ENCODE measurements around the gene NAGPA. TPM values are rescaled to one million over a fixed set of nuclear protein-coding genes. Genes with fewer than 3 reads are reported as not detected.
A peak's percentile ranks its signal among the peaks of the same experiment; 100 is the strongest.
"Not testable (repeated sequence)": the region's sequence is repeated elsewhere in the genome, so short reads cannot be mapped to it uniquely, and the experiment has no call there.

NAGPA gene
- total RNA-seq, 2 donors from 2014 or later: 7.1 to 8.4 TPM

- H3K27me3 Mint-ChIP-seq (ENCODE audit: low read depth): no peaks in the 10 kb centered on the region
- no peaks in the 10 kb centered on the region for H3K36me3 Mint-ChIP-seq (ENCODE audit: insufficient read depth in 2 of 2)
- DNase-seq (no peak), ATAC-seq (replicated peaks in 1 of 2) (no peak)
- no peak overlapping the region for H3K27ac Mint-ChIP-seq
- peaks cover 0 to 1% of the 10 kb centered on the region in 2 donors for H3K9me3 Mint-ChIP-seq
- no peak overlapping the region for H3K4me3 Mint-ChIP-seq
- no peaks in the 10 kb centered on the region for H3K4me1 Mint-ChIP-seq (ENCODE audit: low read depth)
Measured at GRCh38 chr16:5054876-5055865, 21.4 kb upstream of the NAGPA start.

GRCh38 chr16:5046914-5047313 is 13.2 kb upstream of the NAGPA start:
- no peak for ATAC-seq (replicated peaks in 1 of 2)
- H3K27me3 Mint-ChIP-seq (ENCODE audit: low read depth): no peaks in the 10 kb centered on the region

GRCh38 chr16:5045499-5046115 is 11.9 kb upstream of the NAGPA start:
- ATAC-seq (replicated peaks in 1 of 2) (no peak), DNase-seq (no peak)
- Mint-ChIP-seq H3K4me1 (ENCODE audit: low read depth) (no peaks in the 10 kb centered on the region), H3K9me3 (no peaks in the 10 kb centered on the region), H3K4me3 (no peak overlapping the region), H3K27me3 (ENCODE audit: low read depth) (no peaks in the 10 kb centered on the region), H3K36me3 (ENCODE audit: insufficient read depth in 2 of 2) (peaks cover 0 to 1% of the 10 kb centered on the region in 2 donors), H3K27ac (no peak overlapping the region)

More at GRCh38 chr16:5046914-5047313, 13.2 kb upstream of the NAGPA start:
- Mint-ChIP-seq H3K4me1 (ENCODE audit: low read depth) (no peaks in the 10 kb centered on the region), H3K27ac (no peak overlapping the region), H3K36me3 (ENCODE audit: insufficient read depth in 2 of 2) (peaks cover 0 to 1% of the 10 kb centered on the region in 2 donors), H3K4me3 (no peak overlapping the region), H3K9me3 (peaks cover 0 to 1% of the 10 kb centered on the region in 2 donors)
- no peak for DNase-seq

GRCh38 chr16:5044581-5044980 is 10.8 kb upstream of the NAGPA start:
- H3K4me1 Mint-ChIP-seq (ENCODE audit: low read depth); H3K9me3 Mint-ChIP-seq; H3K27ac Mint-ChIP-seq; H3K4me3 Mint-ChIP-seq; H3K27me3 Mint-ChIP-seq (ENCODE audit: low read depth); DNase-seq; ATAC-seq (replicated peaks in 1 of 2); H3K36me3 Mint-ChIP-seq (ENCODE audit: insufficient read depth in 2 of 2): not testable (repeated sequence)

- H3K27me3 Mint-ChIP-seq (ENCODE audit: low read depth): no peaks in the 10 kb centered on the region
- H3K36me3 Mint-ChIP-seq (ENCODE audit: insufficient read depth in 2 of 2): peaks cover 0 to 1% of the 10 kb centered on the region in 2 donors
- H3K27ac Mint-ChIP-seq: no peak overlapping the region
- ATAC-seq (replicated peaks in 1 of 2) (no peak), DNase-seq (no peak)
- H3K9me3 Mint-ChIP-seq: no peaks in the 10 kb centered on the region
- no peaks in the 10 kb centered on the region for H3K4me1 Mint-ChIP-seq (ENCODE audit: low read depth)
- H3K4me3 Mint-ChIP-seq: no peak overlapping the region
Measured at GRCh38 chr16:5044011-5044540, 10.3 kb upstream of the NAGPA start.

- DNase-seq: no peak
- no peaks in the 10 kb centered on the region for H3K36me3 Mint-ChIP-seq (ENCODE audit: insufficient read depth in 2 of 2)
- no peaks in the 10 kb centered on the region for H3K9me3 Mint-ChIP-seq
- H3K4me1 Mint-ChIP-seq (ENCODE audit: low read depth): no peaks in the 10 kb centered on the region
- H3K4me3 Mint-ChIP-seq: no peak overlapping the region
- no peak overlapping the region for H3K27ac Mint-ChIP-seq
- no peaks in the 10 kb centered on the region for H3K27me3 Mint-ChIP-seq (ENCODE audit: low read depth)
- ATAC-seq (replicated peaks in 1 of 2): no peak
Measured at GRCh38 chr16:5042574-5043171, 8.9 kb upstream of the NAGPA start.

- ATAC-seq (replicated peaks in 1 of 2): no peak
- H3K27ac Mint-ChIP-seq: no peak overlapping the region
- no peak overlapping the region for H3K4me3 Mint-ChIP-seq
- H3K36me3 Mint-ChIP-seq (ENCODE audit: insufficient read depth in 2 of 2): no peaks in the 10 kb centered on the region
- DNase-seq: no peak
- H3K9me3 Mint-ChIP-seq: no peaks in the 10 kb centered on the region
- no peaks in the 10 kb centered on the region for H3K4me1 Mint-ChIP-seq (ENCODE audit: low read depth)
- H3K27me3 Mint-ChIP-seq (ENCODE audit: low read depth): no peaks in the 10 kb centered on the region
Measured at GRCh38 chr16:5041600-5042133, 7.9 kb upstream of the NAGPA start.

GRCh38 chr16:5040451-5040850 is 6.7 kb upstream of the NAGPA start:
- H3K27me3 Mint-ChIP-seq (ENCODE audit: low read depth): no peaks in the 10 kb centered on the region
- no peak for ATAC-seq (replicated peaks in 1 of 2)
- no peak overlapping the region for H3K4me3 Mint-ChIP-seq
- H3K27ac Mint-ChIP-seq: no peak overlapping the region
- H3K4me1 Mint-ChIP-seq (ENCODE audit: low read depth): no peaks in the 10 kb centered on the region
- H3K36me3 Mint-ChIP-seq (ENCODE audit: insufficient read depth in 2 of 2): no peaks in the 10 kb centered on the region
- H3K9me3 Mint-ChIP-seq: no peaks in the 10 kb centered on the region
- no peak for DNase-seq

GRCh38 chr16:5036228-5037156 is 2.8 kb upstream of the NAGPA start:
- H3K9me3 Mint-ChIP-seq: no peaks in the 10 kb centered on the region
- H3K36me3 Mint-ChIP-seq (ENCODE audit: insufficient read depth in 2 of 2): no peaks in the 10 kb centered on the region
- no peak overlapping the region for H3K4me3 Mint-ChIP-seq
- H3K27ac Mint-ChIP-seq: no peak overlapping the region
- H3K27me3 Mint-ChIP-seq (ENCODE audit: low read depth): no peaks in the 10 kb centered on the region
- DNase-seq: no peak
- ATAC-seq (replicated peaks in 1 of 2): no peak
- H3K4me1 Mint-ChIP-seq (ENCODE audit: low read depth): peaks cover 24% of the 10 kb centered on the region

GRCh38 chr16:5035909-5036227 is 2.1 kb upstream of the NAGPA start:
- H3K27me3 Mint-ChIP-seq (ENCODE audit: low read depth): no peaks in the 10 kb centered on the region
- H3K9me3 Mint-ChIP-seq: no peaks in the 10 kb centered on the region
- no peak overlapping the region for H3K27ac Mint-ChIP-seq
- no peak overlapping the region for H3K4me3 Mint-ChIP-seq
- DNase-seq: no peak
- no peak for ATAC-seq (replicated peaks in 1 of 2)
- peaks cover 24% of the 10 kb centered on the region for H3K4me1 Mint-ChIP-seq (ENCODE audit: low read depth)
- H3K36me3 Mint-ChIP-seq (ENCODE audit: insufficient read depth in 2 of 2): no peaks in the 10 kb centered on the region

GRCh38 chr16:5034167-5034523 is 410 bp upstream of the NAGPA start:
- no peak for ATAC-seq (replicated peaks in 1 of 2)
- peak overlapping the region; percentile 83 to 90 for H3K4me3 Mint-ChIP-seq
- H3K27ac Mint-ChIP-seq: peak overlapping the region; percentile 79
- DNase-seq: no peak
- no peaks in the 10 kb centered on the region for H3K27me3 Mint-ChIP-seq (ENCODE audit: low read depth)
- H3K9me3 Mint-ChIP-seq: no peaks in the 10 kb centered on the region
- no peaks in the 10 kb centered on the region for H3K36me3 Mint-ChIP-seq (ENCODE audit: insufficient read depth in 2 of 2)
- peaks cover 24% of the 10 kb centered on the region for H3K4me1 Mint-ChIP-seq (ENCODE audit: low read depth)

- Mint-ChIP-seq H3K9me3 (no peaks in the 10 kb centered on the region), H3K27ac (no peak overlapping the region), H3K4me3 (peak overlapping the region; percentile 83 to 90), H3K4me1 (ENCODE audit: low read depth) (peaks cover 24% of the 10 kb centered on the region), H3K27me3 (ENCODE audit: low read depth) (no peaks in the 10 kb centered on the region), H3K36me3 (ENCODE audit: insufficient read depth in 2 of 2) (no peaks in the 10 kb centered on the region)
- ATAC-seq (replicated peaks in 1 of 2) (no peak), DNase-seq (no peak)
Measured at GRCh38 chr16:5032748-5033167, 977 bp downstream of the NAGPA start.
